GM19099 (cell line): Measurements from ENCODE around the gene UBTFL1.
A peak's percentile ranks its signal among the peaks of the same experiment; 100 is the strongest.
"Not testable (repeated sequence)": the region's sequence is repeated elsewhere in the genome, so short reads cannot be mapped to it uniquely, and the experiment has no call there.

ENCODE experiments used
- POLR2A ChIP-seq: IDR thresholded peaks from 3 replicates; pipeline ENCODE4 v1.6.1; 2011; ENCODE audit warnings: low read depth; ENCODE audit not compliant: insufficient read length; ENCODE audit errors: extremely low read depth

UBTFL1 gene

DNA sequence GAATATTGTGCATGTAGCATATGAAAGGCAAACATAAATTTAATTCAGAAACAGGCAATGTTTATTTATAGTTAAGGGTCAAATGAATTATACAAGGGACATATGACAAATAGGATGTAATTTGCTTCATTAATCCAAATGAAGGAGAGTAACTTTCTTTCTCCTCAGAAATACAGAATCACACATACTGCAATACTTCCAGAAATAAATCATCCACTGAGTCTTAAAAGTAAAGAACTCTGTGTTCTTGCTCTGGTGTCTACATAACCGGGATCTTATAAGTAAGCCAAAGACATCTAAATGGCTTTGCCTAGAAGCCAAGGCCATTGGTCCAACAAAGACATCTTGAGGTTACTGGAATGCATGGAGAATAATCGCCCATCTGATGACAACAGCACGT lies at the start of gene UBTFL1:
Gene UBTFL1, plus strand, starts transcription at position 301 of the 400 bp plus-strand sequence. Its CDS starts 0 bp downstream, at position 301.
- not testable (repeated sequence) for TF ChIP-seq POLR2A

- TF ChIP-seq POLR2A, result no peak
These were observed 14.7 kb downstream of the UBTFL1 start for GRCh38 chr11:90100431-90100830.

DNA sequence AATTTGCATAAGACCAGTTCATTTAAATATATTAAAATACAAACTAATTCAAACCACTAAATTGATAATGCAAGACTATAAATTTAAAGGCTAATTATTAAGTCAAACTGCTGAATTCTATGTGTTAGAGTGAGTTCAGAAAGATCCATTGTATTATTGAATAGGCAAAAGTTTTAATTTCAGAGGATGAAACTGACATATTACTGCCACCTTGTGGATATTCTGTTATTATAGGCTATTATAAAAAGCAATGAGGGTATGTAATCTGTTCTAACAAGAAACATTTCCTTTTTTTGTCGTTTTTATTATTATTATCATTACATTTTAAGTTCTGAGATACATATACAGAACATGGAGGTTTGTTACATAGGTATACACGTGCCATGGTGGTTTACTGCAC lies 27.8 kb downstream of the UBTFL1 start:
- TF ChIP-seq POLR2A, result no peak

- no peak for TF ChIP-seq POLR2A
These were observed 34.4 kb downstream of the UBTFL1 start for GRCh38 chr11:90120191-90120590.

DNA sequence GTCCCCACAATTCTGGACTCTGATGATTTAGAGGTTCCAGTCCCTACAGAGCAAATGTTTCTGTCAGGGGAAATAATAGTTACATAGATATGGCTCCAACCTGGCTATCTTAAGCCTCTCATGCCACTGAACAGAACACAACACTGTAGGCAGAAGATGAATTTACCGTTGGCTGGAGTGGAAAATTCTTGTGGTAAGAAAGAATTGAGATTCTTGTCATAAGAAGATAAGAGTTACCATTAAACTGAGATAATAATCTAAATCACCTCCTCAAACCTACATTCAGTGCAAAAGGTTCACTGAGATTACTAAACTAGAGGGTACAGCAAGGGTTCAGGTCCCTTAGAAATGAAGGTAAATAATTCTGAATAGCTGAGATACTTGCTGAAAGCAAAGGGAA lies 38.6 kb downstream of the UBTFL1 start:
- TF ChIP-seq POLR2A, result no peak

DNA sequence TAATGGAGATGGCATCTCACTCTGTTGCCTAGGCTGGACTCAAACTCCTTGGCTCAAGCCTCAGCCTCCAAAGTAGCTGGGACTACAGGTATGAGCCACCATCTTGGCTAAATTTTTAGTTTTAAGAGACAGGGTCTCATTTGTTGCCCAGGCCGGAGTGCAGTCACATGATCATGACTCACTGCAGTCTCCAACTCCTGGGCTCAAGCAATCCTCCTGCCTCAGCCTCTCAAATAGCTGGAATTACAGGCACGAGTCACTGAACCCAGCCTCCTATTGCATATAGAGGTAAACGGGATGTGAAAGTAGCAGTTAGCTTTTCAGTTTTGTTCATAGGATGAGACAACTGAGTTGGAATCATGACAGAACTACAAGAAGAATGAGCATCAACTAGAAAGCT lies 39.2 kb downstream of the UBTFL1 start:
- no peak for TF ChIP-seq POLR2A

DNA sequence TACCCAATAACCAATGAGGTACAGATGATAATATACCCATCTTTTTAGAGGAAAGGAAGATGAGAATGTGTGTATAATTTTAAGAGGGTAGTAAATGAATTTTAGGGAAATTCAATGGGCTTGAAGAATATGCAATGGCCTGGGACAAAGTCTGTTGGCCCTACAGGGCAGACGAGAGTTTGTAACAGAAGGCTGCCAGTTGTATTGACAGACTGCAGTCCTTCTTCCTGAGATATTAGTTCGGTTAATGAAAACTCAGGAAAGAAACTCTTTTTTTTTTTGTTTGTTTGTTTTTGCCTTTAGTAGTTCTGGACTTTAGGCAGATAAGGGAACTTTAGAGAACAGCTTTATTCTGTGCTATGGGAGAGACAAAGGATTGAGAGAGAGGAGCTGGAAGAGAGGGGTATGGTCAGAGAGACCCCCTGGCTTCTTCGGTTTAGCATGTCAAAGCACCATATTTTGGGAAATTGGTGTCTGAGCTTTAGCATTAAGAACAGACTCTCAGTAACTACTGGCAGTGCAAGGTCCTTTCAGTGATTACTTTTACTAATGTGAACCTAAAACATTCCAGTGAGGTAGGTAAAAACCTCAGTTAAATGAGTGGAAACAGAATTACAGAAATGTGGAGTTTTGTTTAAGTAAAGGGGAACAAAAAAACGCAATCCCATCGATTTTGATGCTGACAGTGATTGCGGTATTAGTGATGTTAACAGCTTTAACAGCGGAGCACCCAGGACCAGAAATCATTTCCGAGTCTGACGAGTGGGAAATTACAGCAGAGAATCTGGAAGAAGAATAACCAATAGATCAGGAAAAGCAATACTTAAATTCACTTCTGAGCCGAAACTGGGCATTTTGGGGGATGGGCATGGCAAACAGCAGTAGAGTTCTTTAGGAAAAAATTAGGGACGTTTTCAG lies 48.1 kb downstream of the UBTFL1 start:
- no peak for TF ChIP-seq POLR2A

GRCh38 chr11:90134478-90135003 lies 48.8 kb downstream of the UBTFL1 start, which contains the start of gene NAALAD2:
Gene NAALAD2 (plus strand): TSS chr11:90134663. CDS start chr11:90134759, 96 bp downstream.
- peak; percentile 32 for TF ChIP-seq POLR2A

GRCh38 chr11:90135016-90135415 lies 49.3 kb downstream of the UBTFL1 start:
- TF ChIP-seq POLR2A, result no peak
